ENCODE results near the gene BLOC1S1.

BLOC1S1 gene

GRCh38 chr12:55728939-55729818, 13.3 kb downstream of the BLOC1S1 start, which contains the start of gene CD63:
TSS of gene CD63 (minus strand) at chr12:55729009. CDS start at chr12:55728341, 668 bp downstream.
- no peak for FAIRE-seq

- FAIRE-seq, result no peak
Observed at GRCh38 chr12:55729819-55730818, 14.3 kb downstream of the BLOC1S1 start.

GRCh38 chr12:55732288-55732687, 16.4 kb downstream of the BLOC1S1 start:
- FAIRE-seq, result no peak

GRCh38 chr12:55733021-55733555, 17.2 kb downstream of the BLOC1S1 start:
- no peak for FAIRE-seq

DNA sequence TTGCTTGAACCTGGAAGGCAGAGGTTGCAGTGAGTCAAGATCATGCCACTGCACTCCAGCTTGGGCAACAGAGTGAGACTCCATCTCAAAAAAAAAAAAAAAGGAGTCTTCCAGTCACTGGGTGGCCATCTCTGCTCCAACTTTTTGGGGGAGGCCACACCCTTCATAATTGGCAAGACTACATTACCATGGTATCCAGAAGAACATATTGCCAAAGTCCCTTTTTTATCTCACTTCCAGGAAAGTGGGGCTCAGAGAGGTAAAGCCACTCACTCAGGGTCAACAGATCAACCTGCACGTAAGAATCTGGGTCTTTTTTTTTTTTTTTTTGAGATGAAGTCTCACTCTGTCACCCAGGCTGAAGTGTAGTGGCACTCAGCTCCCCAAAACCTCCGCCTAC, 18.0 kb downstream of the BLOC1S1 start:
- FAIRE-seq, result no peak

DNA sequence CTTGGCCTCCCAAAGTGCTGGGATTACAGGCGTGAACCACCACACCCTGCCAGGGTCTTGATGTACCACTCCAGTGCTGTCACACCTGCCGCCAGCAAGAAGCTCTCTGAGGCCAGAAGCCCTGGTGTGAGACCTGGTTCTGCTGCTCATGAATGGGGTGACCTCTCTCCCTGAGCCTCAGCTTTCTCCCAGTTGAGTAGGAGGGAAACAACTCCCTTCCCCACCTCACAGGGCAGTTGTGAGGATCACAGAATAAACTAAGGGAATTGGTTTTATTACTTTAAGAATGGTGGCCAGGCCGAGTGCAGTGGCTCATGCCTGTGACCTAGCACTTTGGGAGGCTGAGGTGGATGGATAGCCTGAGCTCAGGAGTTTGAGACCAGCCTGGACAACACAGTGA, 18.7 kb downstream of the BLOC1S1 start:
- FAIRE-seq, result no peak

DNA sequence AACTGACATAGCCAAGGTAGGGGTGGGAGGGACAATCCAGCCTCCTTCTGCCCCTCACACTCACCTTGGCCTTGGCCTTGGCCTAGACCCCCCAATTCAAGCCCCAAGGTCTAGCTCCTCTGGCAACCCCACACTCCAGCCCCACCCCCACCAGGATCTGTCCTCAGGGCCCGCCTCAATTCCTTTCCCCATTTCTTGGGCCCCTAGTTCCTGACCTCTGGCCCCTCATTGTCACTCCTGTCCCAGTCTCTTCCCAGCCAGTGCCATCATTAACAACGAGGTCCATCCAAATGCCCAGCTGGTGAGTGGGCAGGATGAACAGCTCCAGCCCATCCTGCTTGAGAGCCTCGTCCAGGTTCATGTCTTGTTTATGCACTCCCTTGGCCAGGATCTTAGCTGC, 20.2 kb downstream of the BLOC1S1 start:
- FAIRE-seq, result no peak

DNA sequence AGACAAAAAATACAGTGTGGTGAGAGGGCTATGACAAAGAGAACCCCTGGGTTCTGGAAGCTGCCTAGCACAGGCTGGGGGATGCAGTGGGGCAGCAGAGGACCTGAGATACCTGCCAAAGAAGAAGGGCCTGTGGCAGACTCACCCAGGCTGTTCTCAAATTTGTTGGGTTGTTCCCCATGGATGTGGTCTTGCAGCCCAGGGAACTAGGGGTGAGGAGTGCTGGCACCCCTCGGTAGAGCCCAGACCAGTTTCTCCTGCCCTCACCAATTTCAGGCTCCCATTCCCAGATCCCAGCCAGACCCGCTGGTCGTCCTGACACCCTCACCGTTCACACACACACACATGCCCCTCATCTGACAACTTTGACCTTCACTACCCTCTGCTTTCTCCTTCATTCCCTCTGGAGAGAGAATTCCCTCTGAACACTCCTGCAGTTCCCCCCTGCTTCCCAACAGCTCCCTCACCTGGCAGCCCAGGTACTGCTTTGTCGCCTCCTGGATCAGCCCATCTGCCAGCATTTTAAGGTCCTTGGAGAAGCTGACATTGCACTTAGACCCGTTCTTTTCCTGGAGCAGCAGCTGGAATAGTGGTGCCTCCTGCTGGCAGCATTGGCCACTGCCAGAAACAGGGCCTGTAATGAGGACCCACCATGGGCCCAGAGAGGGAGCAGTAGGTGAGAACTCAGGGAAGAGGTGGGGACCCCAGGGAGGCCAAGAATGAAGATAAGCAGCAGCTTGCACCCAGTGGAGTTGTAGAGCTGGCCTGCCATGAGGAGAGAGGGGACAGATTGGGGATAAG, 21.1 kb downstream of the BLOC1S1 start:
- peak; percentile 13 for FAIRE-seq

GRCh38 chr12:55737581-55738122, 21.8 kb downstream of the BLOC1S1 start:
- FAIRE-seq, result no peak

DNA sequence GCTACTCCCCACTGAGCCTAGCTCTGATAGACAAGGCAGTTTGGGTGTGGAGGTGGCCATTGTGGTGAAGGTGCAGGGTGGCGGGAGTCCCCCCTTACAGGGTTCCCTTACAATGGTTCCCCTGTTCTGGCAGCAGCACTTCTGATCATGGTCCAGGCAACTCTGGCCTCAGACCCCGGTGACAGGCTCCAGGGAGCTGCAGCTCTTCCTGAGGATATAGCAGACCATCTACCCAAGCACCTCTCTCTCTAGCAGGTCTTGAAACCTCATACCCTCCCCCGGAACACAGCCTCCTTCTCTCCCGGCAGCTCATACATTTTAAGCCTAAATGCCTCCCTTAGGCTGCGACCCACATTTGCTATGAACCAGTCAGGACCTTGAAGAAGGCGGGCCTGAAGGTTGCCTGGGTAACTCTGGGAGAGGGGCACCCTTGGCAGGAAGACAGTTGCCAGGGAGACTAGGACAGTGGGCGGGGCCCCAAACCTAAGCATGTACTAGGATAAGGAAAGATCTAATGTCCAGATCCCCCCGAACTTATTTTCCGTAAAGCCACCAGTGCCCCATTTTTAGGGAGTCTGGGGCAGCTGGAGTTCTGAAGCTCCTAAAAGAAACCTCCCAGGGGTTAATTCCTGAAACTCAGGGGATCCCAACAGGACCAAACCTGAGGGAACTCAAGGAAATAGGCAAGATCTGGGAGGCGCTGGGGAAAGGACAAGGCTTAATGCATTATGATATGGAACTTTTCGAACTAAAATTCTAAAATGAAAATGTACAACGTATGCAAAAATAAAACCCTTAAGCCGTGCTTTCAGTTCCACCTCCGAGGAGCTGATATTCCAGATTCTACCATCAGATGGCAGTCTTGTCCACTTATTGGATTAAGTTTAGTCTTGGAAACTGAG, 22.5 kb downstream of the BLOC1S1 start:
- FAIRE-seq, result peak; percentile 96

DNA sequence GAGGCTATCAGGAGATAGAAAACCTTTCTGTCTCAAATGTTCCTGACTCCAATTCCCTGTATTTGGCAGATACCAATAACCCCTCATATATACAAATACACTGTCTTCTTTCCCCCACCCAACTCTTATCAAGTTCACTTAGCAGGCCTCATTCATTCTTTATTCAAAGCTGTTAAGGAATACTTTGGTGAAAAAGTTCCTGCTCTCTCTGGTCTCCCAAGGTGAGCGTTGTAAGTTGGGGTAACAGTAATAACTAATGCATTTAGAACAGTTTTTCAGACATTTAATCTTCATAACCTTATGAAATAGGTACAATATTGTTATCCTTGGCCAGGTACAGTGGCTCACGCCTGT, 23.2 kb downstream of the BLOC1S1 start:
- no peak for FAIRE-seq

DNA sequence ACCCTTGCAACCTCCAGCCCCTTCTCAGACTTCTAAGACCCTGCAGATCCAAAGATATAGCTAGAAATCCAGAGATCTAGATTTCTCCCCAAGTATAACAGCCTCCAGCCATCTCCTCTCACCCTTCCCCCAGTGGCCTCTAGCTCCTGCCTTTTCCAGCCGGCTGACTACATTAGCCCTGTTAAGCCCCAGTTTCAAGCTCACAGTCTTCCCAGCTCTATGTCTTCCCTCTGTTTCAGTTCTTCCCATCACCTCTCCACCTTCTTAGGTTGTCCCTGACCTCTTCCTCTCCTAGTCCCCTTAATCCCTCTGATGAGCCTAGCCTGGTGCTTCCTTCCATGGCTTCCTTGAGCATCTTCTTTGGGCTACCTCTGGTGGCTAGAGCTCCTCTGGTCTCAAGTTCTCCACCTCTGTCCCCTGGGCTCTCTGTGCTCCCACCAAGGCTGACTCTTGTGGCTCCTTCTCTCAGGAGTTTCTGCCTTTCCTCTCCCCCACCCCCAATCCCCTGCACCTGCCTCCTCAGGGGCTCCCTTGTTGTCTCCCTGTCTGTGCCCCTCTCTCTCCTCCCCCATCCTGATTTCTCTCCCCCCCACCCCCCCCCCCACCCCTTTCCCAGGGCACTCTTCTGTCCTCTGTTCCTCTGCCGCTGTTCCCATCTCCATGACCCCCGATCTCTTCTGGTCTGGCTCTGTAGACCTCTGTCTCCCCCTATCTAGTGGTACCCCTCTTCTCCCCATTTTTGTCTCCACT, 26.3 kb downstream of the BLOC1S1 start:
- no peak for FAIRE-seq

- no peak for FAIRE-seq
Observed at GRCh38 chr12:55742719-55743405, 27.0 kb downstream of the BLOC1S1 start, which contains the start of gene GDF11. TSS of gene GDF11 (plus strand) at chr12:55743122. CDS start at chr12:55743317, 195 bp downstream.

DNA sequence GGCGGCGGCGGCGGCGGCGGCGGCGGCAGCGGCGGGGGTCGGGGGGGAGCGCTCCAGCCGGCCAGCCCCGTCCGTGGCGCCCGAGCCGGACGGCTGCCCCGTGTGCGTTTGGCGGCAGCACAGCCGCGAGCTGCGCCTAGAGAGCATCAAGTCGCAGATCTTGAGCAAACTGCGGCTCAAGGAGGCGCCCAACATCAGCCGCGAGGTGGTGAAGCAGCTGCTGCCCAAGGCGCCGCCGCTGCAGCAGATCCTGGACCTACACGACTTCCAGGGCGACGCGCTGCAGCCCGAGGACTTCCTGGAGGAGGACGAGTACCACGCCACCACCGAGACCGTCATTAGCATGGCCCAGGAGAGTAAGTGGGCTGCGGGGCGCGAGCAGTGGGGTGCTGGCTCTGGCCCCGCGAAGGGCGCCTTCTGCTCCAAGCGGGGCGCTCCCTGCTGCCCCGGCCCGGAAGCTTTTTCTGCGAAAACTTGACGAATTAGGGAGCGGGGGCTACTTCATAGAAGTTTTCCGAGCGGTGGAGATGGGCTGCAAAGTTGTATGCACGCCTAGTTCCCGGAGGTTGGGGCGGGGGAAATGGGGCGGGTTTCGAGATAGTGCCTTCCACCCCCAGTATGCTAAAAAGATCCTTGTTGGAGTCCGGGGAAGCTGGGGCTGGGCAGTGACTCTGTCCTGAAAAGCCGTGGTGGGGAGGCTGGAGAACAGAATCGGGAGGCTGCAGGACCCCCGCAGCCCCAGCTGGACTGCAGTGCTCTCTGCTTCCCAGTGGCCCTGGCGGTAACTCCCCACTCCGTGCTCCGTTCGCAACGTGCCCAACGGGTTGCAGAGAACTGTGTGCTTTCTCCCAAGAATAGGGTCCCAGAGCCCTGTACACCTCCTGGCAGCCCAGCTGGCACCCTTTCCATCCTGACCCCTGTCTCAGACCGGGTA, 27.8 kb downstream of the BLOC1S1 start:
- FAIRE-seq, result no peak

- no peak for FAIRE-seq
Observed at GRCh38 chr12:55744340-55745030, 28.6 kb downstream of the BLOC1S1 start.

- no peak for FAIRE-seq
Observed at GRCh38 chr12:55745361-55746173, 29.7 kb downstream of the BLOC1S1 start.
